Sigmoid colon (tissue), 7 donors: ENCODE measurements around the gene PLEKHA1. TPM values are rescaled to one million over a fixed set of nuclear protein-coding genes. Genes with fewer than 3 reads are reported as not detected.

Source experiments
- DNase-seq: peaks from one replicate; pipeline ENCODE4 v3.0.0-alpha.2; 2019
- H3K27ac ChIP-seq, 4 donors: fragments of 200-600 bp; sonication (generic); one replicate each; pipeline ENCODE4 v1.5.1; 2016 to 2019; ENCODE audit warnings: mild to moderate bottlenecking in 1 of 4
- H3K27me3 ChIP-seq, 3 donors: fragments of 200-600 bp; sonication (generic); one replicate each; pipeline ENCODE4 v1.5.1; 2019; ENCODE audit warnings: mild to moderate bottlenecking in 1 of 3
- H3K36me3 ChIP-seq, 4 donors: fragments of 200-600 bp; sonication (generic); one replicate each; pipeline ENCODE4 v1.5.1; 2016 to 2019
- H3K4me1 ChIP-seq, 4 donors: fragments of 200-600 bp; sonication (generic); one replicate each; pipeline ENCODE4 v1.5.1; 2017 to 2019
- H3K4me3 ChIP-seq, 4 donors: fragments of 200-600 bp; sonication (generic); one replicate each; pipeline ENCODE4 v1.5.1; 2017 to 2019; ENCODE audit warnings: mild to moderate bottlenecking in 2 of 4, moderate library complexity in 1 of 4
- H3K9me3 ChIP-seq, 4 donors: fragments of 200-600 bp in 3 of 4; sonication (generic) in 3 of 4; one replicate each; pipeline versions ENCODE4 v1.5.1 to v1.6.1; 2013 to 2019
- CTCF ChIP-seq, 4 experiments: fragments of 450-650 bp in 3 of 4; fragments of 200-600 bp in 1 of 4; IDR thresholded peaks; one replicate each; pipeline ENCODE4 v1.5.1; 2016 to 2019; ENCODE audit warnings: antibody characterized with exemption in 4 of 4, mild to moderate bottlenecking in 3 of 4, moderate library complexity in 2 of 4
- EP300 ChIP-seq, 4 donors: sonication (generic); formaldehyde crosslinking; IDR thresholded peaks; one replicate each; pipeline ENCODE4 v1.6.1; 2017; ENCODE audit warnings: antibody characterized with exemption in 4 of 4
- POLR2A ChIP-seq, 2 donors: fragments of 450-650 bp; IDR thresholded peaks; one replicate each; pipeline ENCODE4 v1.6.1; 2016; ENCODE audit warnings: antibody characterized with exemption in 2 of 2, mild to moderate bottlenecking in 2 of 2, moderate library complexity in 2 of 2
- POLR2AphosphoS5 ChIP-seq, 4 donors: sonication (generic); formaldehyde crosslinking; IDR thresholded peaks; one replicate each; pipeline ENCODE4 v1.6.1; 2017; ENCODE audit warnings: antibody characterized with exemption in 4 of 4
- WGBS, 2 donors: extraction: QIAGEN DNeasy Blood & Tissue Kit; methylation state at CpG; one replicate each; pipeline ENCODE4 v1.1.7; 2013; 5-methylcytosine and 5-hydroxymethylcytosine counted together
- intact Hi-C: fragments of 100-400 bp; cut with DNase I; formaldehyde crosslinking; loops from one replicate; pipeline ENCODE4 v1.15.1; 2023
- polyA plus RNA-seq, 3 donors: library from polyadenylated mRNA; stranded (reverse); fragments of 200-250 nt; gene quantifications; one replicate each; pipeline ENCODE4 v1.2.3, GENCODE V29; 2013
- total RNA-seq, 4 donors: library from RNA; depleted of rRNA; stranded (reverse); fragments of >200 nt; gene quantifications; one replicate each; pipeline ENCODE4 v1.1.0, GENCODE V29; 2016
- donor health status: healthy with polysubstance abuse.
- donor health status: Bipolar disorder and iron deficiency.
- donor health status: healthy.

Gene PLEKHA1
- total and polyA plus RNA-seq, 7 donors, result 20.9 to 53.2 (median 38.4) TPM

- Histone ChIP-seq H3K27me3 (no peaks in the 10 kb centered on the region), H3K4me3 (no peak overlapping the region), H3K9me3 (no peaks in the 10 kb centered on the region), H3K27ac (no peak overlapping the region), H3K36me3 (no peaks in the 10 kb centered on the region), H3K4me1 (no peaks in the 10 kb centered on the region)
- intact Hi-C loops, result no loop called here
- WGBS, 2 donors, result 68 to 81% methylated on average over 9 of the region's 9 CpGs
- no peak for TF ChIP-seq EP300 (IDR thresholded peaks at IDR 0.05)
- no peak for TF ChIP-seq CTCF (IDR thresholded peaks at IDR 0.05)
- no peak for DNase-seq
Observed at GRCh38 chr10:122328676-122329075, 45.8 kb upstream of the PLEKHA1 start.

- no peaks in the 10 kb centered on the region for H3K9me3 ChIP-seq
- H3K4me3 ChIP-seq, result no peak overlapping the region
- no peaks in the 10 kb centered on the region for H3K36me3 ChIP-seq
- no peaks in the 10 kb centered on the region for H3K27me3 ChIP-seq
- DNase-seq, result no peak
- TF ChIP-seq POLR2AphosphoS5 (IDR thresholded peaks at IDR 0.05), result no peak
- no peak for TF ChIP-seq CTCF (IDR thresholded peaks at IDR 0.05)
- TF ChIP-seq POLR2A (IDR thresholded peaks at IDR 0.05), result no peak
- TF ChIP-seq EP300 (IDR thresholded peaks at IDR 0.05), result no peak
- 86 to 87% methylated on average over 13 of the region's 13 CpGs for WGBS, 2 donors
- H3K27ac ChIP-seq, result no peak overlapping the region
- intact Hi-C loops, result no loop called here
- H3K4me1 ChIP-seq, result no peaks in the 10 kb centered on the region
Observed at GRCh38 chr10:122329416-122329815, 45.1 kb upstream of the PLEKHA1 start.

- no peak for DNase-seq
- WGBS, 2 donors, result 31 to 76% methylated on average over 7 of the region's 7 CpGs
- Histone ChIP-seq H3K36me3 (no peaks in the 10 kb centered on the region), H3K27me3 (no peaks in the 10 kb centered on the region), H3K27ac (peak overlapping the region in 1 of 4 donors; percentile 0), H3K9me3 (no peaks in the 10 kb centered on the region), H3K4me3 (no peak overlapping the region), H3K4me1 (no peaks in the 10 kb centered on the region)
- TF ChIP-seq EP300 (IDR thresholded peaks at IDR 0.05) (no peak), CTCF (IDR thresholded peaks at IDR 0.05) (no peak), POLR2AphosphoS5 (IDR thresholded peaks at IDR 0.05) (no peak), POLR2A (IDR thresholded peaks at IDR 0.05) (no peak)
- intact Hi-C loops, result no loop called here
Observed at GRCh38 chr10:122331100-122331499, 43.4 kb upstream of the PLEKHA1 start.

GRCh38 chr10:122331615-122332446 lies 42.7 kb upstream of the PLEKHA1 start:
- Histone ChIP-seq H3K4me1 (no peaks in the 10 kb centered on the region), H3K27me3 (no peaks in the 10 kb centered on the region), H3K4me3 (no peak overlapping the region), H3K9me3 (no peaks in the 10 kb centered on the region), H3K27ac (no peak overlapping the region), H3K36me3 (no peaks in the 10 kb centered on the region)
- no peak for DNase-seq
- intact Hi-C loops, result no loop called here
- TF ChIP-seq POLR2AphosphoS5 (IDR thresholded peaks at IDR 0.05) (peak in 1 of 4 donors; percentile 7), EP300 (IDR thresholded peaks at IDR 0.05) (no peak), CTCF (IDR thresholded peaks at IDR 0.05) (no peak)
- 39 to 71% methylated on average over 16 of the region's 16 CpGs for WGBS, 2 donors

DNA sequence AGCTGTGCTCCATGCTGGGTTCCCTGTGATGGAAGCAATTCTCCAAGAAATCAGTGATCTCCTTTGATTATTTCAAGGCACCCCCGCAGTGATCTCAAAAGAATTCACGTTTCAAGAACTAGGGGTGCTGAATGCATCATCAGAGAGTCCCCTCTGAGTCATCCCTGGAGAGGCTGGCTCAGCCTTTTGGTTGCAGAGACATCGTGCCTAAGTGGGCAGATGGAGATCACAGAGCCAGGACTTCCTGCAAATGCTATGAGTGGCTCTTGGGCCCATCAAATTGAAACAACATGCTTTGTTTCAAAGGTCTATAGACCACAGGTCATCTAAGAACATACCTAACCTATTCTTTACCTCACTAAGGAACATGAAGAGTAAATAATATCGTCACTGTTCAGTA lies 41.5 kb upstream of the PLEKHA1 start:
- H3K27ac ChIP-seq, result no peak overlapping the region

More for the DNA sequence above, 41.5 kb upstream of the PLEKHA1 start:
- H3K4me3 ChIP-seq, result no peak overlapping the region
- H3K9me3 ChIP-seq, result no peaks in the 10 kb centered on the region
- 69 to 74% methylated on average over 4 of the region's 4 CpGs for WGBS, 2 donors
- H3K4me1 ChIP-seq, result peaks cover 0 to 4% (median 0%) of the 10 kb centered on the region in 4 donors
- intact Hi-C loops, result no loop called here
- no peak for DNase-seq
- H3K27me3 ChIP-seq, result no peaks in the 10 kb centered on the region
- no peak for TF ChIP-seq POLR2A (IDR thresholded peaks at IDR 0.05)
- no peak for TF ChIP-seq EP300 (IDR thresholded peaks at IDR 0.05)
- TF ChIP-seq POLR2AphosphoS5 (IDR thresholded peaks at IDR 0.05), result no peak
- no peaks in the 10 kb centered on the region for H3K36me3 ChIP-seq
